ENCODE data around the gene PF4V1.
A peak's percentile ranks its signal among the peaks of the same experiment; 100 is the strongest.

PF4V1 gene

DNA sequence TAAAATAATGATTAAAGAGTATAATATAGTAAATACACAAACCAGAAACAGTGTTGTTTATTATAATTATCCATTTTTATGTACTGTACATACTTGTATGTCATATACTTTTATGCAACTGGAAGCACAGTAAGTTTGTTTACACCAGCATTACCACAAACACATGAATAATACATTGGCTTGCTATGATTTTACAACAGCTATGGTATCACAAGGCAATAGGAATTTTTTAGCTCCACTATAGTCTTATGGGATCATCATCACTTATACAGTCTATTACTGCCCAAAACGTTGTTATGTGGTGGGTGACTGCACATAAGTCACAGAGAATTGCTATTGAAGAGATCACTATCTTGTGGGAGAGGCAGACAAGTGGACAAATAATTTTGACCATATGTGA, 1.8 kb upstream of the PF4V1 start:
- H3K4me3 ChIP-seq (ENCODE audit: low read depth in 1 of 2, low read length in 1 of 2): no peak overlapping the region
- peaks cover 59 to 76% of the 10 kb centered on the region in 2 experiments for H3K4me1 ChIP-seq (ENCODE audit: control insufficient read depth in 1 of 2, insufficient read depth in 1 of 2, low read depth in 1 of 2, low read length in 1 of 2)
- TF ChIP-seq, protein P1, sequence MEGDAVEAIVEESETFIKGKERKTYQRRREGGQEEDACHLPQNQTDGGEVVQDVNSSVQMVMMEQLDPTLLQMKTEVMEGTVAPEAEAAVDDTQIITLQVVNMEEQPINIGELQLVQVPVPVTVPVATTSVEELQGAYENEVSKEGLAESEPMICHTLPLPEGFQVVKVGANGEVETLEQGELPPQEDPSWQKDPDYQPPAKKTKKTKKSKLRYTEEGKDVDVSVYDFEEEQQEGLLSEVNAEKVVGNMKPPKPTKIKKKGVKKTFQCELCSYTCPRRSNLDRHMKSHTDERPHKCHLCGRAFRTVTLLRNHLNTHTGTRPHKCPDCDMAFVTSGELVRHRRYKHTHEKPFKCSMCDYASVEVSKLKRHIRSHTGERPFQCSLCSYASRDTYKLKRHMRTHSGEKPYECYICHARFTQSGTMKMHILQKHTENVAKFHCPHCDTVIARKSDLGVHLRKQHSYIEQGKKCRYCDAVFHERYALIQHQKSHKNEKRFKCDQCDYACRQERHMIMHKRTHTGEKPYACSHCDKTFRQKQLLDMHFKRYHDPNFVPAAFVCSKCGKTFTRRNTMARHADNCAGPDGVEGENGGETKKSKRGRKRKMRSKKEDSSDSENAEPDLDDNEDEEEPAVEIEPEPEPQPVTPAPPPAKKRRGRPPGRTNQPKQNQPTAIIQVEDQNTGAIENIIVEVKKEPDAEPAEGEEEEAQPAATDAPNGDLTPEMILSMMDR (IDR thresholded peaks at IDR 0.05): no peak
- H3K27ac ChIP-seq: no peak overlapping the region
- no peaks in the 10 kb centered on the region for H3K27me3 ChIP-seq
- no peaks in the 10 kb centered on the region for H3K9me3 ChIP-seq
- H3K36me3 ChIP-seq: no peaks in the 10 kb centered on the region

DNA sequence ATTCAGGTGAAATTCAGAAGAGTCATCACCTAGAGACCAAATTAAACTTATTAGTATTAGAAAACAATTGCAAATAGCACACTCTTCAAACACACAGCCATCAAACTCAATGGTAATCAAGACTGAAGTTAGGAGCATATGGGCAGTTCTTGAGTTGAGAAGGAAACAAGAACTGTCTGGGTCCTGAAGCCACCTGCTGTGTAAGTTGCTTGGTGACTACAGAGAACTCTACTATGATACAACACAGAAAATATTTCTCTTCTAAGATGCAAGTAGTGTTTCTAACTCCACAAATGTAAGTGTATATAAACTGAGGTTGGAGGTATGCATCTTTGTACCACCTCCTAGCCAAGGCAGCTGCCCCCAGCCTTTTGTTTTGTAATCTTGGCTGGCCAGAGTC, 325 bp upstream of the PF4V1 start:
- no peaks in the 10 kb centered on the region for H3K36me3 ChIP-seq
- H3K9me3 ChIP-seq: no peaks in the 10 kb centered on the region
- no peaks in the 10 kb centered on the region for H3K27me3 ChIP-seq
- H3K4me3 ChIP-seq (ENCODE audit: low read depth in 1 of 2, low read length in 1 of 2): peak overlapping the region in 1 of 2 experiments; percentile 52
- peaks cover 50 to 64% of the 10 kb centered on the region in 2 experiments for H3K4me1 ChIP-seq (ENCODE audit: control insufficient read depth in 1 of 2, insufficient read depth in 1 of 2, low read depth in 1 of 2, low read length in 1 of 2)
- TF ChIP-seq, protein P1 (IDR thresholded peaks at IDR 0.05): no peak
- peak overlapping the region; percentile 63 for H3K27ac ChIP-seq

DNA sequence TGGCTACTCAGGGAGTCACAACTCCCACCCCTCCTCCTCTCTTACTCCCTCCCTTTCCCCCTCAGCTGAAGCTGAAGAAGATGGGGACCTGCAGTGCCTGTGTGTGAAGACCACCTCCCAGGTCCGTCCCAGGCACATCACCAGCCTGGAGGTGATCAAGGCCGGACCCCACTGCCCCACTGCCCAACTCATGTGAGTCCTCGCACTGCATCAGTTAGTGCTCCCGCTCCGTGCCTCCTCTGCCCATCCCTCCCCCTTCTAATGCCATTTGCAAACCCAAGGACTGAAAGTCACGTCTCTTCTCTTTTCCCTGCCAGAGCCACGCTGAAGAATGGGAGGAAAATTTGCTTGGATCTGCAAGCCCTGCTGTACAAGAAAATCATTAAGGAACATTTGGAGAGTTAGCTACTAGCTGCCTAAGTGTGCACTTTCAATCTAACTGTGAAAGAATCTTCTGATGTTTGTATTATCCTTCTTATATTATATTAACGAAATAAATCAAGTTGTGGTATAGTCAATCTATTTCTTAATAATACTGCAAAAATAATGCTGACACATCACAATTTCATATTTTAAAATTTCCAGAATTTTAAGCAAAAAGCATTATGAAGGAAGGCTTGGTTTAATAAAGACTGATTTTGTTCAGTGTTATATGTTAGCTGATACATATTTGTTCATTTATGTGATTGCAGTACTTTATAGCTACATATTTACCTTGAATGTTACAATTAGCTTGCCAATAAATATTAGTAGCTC, 800 bp downstream of the PF4V1 start:
- TF ChIP-seq, protein P1 (IDR thresholded peaks at IDR 0.05): no peak
- Histone ChIP-seq H3K36me3 (no peaks in the 10 kb centered on the region), H3K27me3 (no peaks in the 10 kb centered on the region), H3K4me1 (ENCODE audit: control insufficient read depth in 1 of 2, insufficient read depth in 1 of 2, low read depth in 1 of 2, low read length in 1 of 2) (peaks cover 39 to 53% of the 10 kb centered on the region in 2 experiments), H3K27ac (peak overlapping the region; percentile 63), H3K4me3 (ENCODE audit: low read depth in 1 of 2, low read length in 1 of 2) (peak overlapping the region; percentile 52), H3K9me3 (no peaks in the 10 kb centered on the region)

DNA sequence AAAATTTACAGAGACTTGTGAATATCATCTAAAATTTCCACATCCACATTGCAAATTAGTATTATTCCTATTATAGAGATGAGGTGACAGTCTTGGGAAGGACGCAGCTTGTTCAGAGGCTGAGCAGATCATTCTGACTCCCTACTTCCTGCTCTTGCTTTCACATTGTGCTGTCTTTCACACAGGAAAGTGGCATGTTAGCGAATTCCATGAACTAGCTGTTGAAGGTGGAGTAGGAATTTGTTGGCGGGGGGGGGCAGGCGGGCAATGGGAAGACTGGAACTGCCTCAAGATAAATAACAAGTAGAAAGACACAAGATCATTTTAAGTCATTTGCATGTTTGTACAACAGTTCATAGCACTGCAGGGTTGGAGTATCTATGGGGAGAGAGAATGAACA, 2.3 kb downstream of the PF4V1 start:
- H3K4me1 ChIP-seq (ENCODE audit: control insufficient read depth in 1 of 2, insufficient read depth in 1 of 2, low read depth in 1 of 2, low read length in 1 of 2): peaks cover 29 to 38% of the 10 kb centered on the region in 2 experiments
- H3K4me3 ChIP-seq (ENCODE audit: low read depth in 1 of 2, low read length in 1 of 2): no peak overlapping the region
- no peaks in the 10 kb centered on the region for H3K27me3 ChIP-seq
- no peaks in the 10 kb centered on the region for H3K36me3 ChIP-seq
- TF ChIP-seq, protein P1 (IDR thresholded peaks at IDR 0.05): no peak
- no peaks in the 10 kb centered on the region for H3K9me3 ChIP-seq
- H3K27ac ChIP-seq: no peak overlapping the region

DNA sequence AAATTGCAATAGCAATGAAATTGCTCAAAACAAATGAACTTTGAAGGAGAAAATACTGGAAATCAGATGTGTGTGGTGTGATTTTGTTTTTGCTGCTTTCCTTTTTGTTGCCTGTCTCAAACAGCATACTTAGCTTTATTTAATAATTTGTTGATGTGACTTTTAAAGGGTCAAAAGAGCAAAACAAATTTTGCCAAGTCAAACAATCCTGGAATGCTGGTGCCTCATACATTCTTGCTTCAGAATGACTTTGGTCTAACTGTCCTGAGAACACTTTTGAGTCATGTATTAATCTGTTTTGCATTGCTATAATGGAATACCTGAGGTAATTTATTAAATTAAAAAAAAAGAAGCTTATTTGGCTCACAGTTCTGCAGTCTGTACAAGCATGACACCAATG, 3.4 kb downstream of the PF4V1 start:
- no peaks in the 10 kb centered on the region for H3K27me3 ChIP-seq
- no peaks in the 10 kb centered on the region for H3K36me3 ChIP-seq
- no peak overlapping the region for H3K4me3 ChIP-seq (ENCODE audit: low read depth in 1 of 2, low read length in 1 of 2)
- H3K27ac ChIP-seq: no peak overlapping the region
- TF ChIP-seq, protein P1 (IDR thresholded peaks at IDR 0.05): no peak
- peaks cover 29 to 36% of the 10 kb centered on the region in 2 experiments for H3K4me1 ChIP-seq (ENCODE audit: control insufficient read depth in 1 of 2, insufficient read depth in 1 of 2, low read depth in 1 of 2, low read length in 1 of 2)
- no peaks in the 10 kb centered on the region for H3K9me3 ChIP-seq
